ENCODE data around the gene SLC1A5. TPM values are rescaled to one million over a fixed set of nuclear protein-coding genes. Genes with fewer than 3 reads are reported as not detected.

Gene SLC1A5
- total RNA-seq, 3 donors from 2014 or later (not counting 1 experiment from before 2014, with no cell fraction given) = 11.2 to 23.1 (median 18.9) TPM

GRCh38 chr19:46776927-46777911 is 11.2 kb downstream of the SLC1A5 start:
- Mint-ChIP-seq H3K4me3 (no peak overlapping the region), H3K4me1 (peaks cover 15 to 34% of the 10 kb centered on the region in 2 donors), H3K27ac (peak overlapping the region; percentile 74 to 79), H3K9me3 (no peaks in the 10 kb centered on the region), H3K27me3 (ENCODE audit: low read depth in 2 of 2) (no peaks in the 10 kb centered on the region), H3K36me3 (no peaks in the 10 kb centered on the region)
- Histone ChIP-seq H3K36me3 (ENCODE audit: control insufficient read depth, insufficient read depth, low read length) (peaks cover 42% of the 10 kb centered on the region), H3K4me3 (ENCODE audit: low read length) (no peak overlapping the region), H3K27ac (ENCODE audit: low read length) (no peak overlapping the region), H3K27me3 (ENCODE audit: control insufficient read depth, insufficient read depth, low read length) (no peaks in the 10 kb centered on the region), H3K4me1 (ENCODE audit: control insufficient read depth, insufficient read depth, low read length) (peaks cover 24% of the 10 kb centered on the region), H3K9me3 (ENCODE audit: control insufficient read depth, insufficient read depth, low read length) (no peaks in the 10 kb centered on the region)
- intact Hi-C loops (cut with micrococcal nuclease) = no loop called here
- DNase-seq = no peak
- no peak for TF ChIP-seq CTCF (IDR thresholded peaks at IDR 0.05)
- no peak for ATAC-seq
- WGBS (ENCODE audit: insufficient coverage) = 97% methylated on average over 32 of the region's 33 CpGs

- H3K36me3 ChIP-seq (ENCODE audit: control insufficient read depth, insufficient read depth, low read length) = peaks cover 32% of the 10 kb centered on the region
- ATAC-seq (no peak), DNase-seq (no peak)
- no peaks in the 10 kb centered on the region for H3K27me3 ChIP-seq (ENCODE audit: control insufficient read depth, insufficient read depth, low read length)
- H3K4me3 ChIP-seq (ENCODE audit: low read length) = no peak overlapping the region
- Mint-ChIP-seq H3K27ac (no peak overlapping the region), H3K9me3 (no peaks in the 10 kb centered on the region), H3K4me3 (no peak overlapping the region), H3K36me3 (no peaks in the 10 kb centered on the region), H3K4me1 (peaks cover 15 to 34% of the 10 kb centered on the region in 2 donors), H3K27me3 (ENCODE audit: low read depth in 2 of 2) (no peaks in the 10 kb centered on the region)
- H3K27ac ChIP-seq (ENCODE audit: low read length) = no peak overlapping the region
- intact Hi-C loops (cut with micrococcal nuclease) = no loop called here
- 98% methylated on average over 10 of the region's 11 CpGs for WGBS (ENCODE audit: insufficient coverage)
- no peak for TF ChIP-seq CTCF (IDR thresholded peaks at IDR 0.05)
- peaks cover 24% of the 10 kb centered on the region for H3K4me1 ChIP-seq (ENCODE audit: control insufficient read depth, insufficient read depth, low read length)
- H3K9me3 ChIP-seq (ENCODE audit: control insufficient read depth, insufficient read depth, low read length) = no peaks in the 10 kb centered on the region
Observed at GRCh38 chr19:46775642-46776258, 12.6 kb downstream of the SLC1A5 start.

- no peak overlapping the region for H3K27ac Mint-ChIP-seq
Observed at GRCh38 chr19:46773018-46773399, 15.4 kb downstream of the SLC1A5 start.

More at GRCh38 chr19:46773018-46773399, 15.4 kb downstream of the SLC1A5 start:
- H3K27me3 Mint-ChIP-seq (ENCODE audit: low read depth in 2 of 2) = no peaks in the 10 kb centered on the region
- H3K36me3 ChIP-seq (ENCODE audit: control insufficient read depth, insufficient read depth, low read length) = peaks cover 24% of the 10 kb centered on the region
- TF ChIP-seq CTCF (IDR thresholded peaks at IDR 0.05) = no peak
- ATAC-seq = no peak
- intact Hi-C loops (cut with micrococcal nuclease) = no loop called here
- H3K4me3 ChIP-seq (ENCODE audit: low read length) = no peak overlapping the region
- no peaks in the 10 kb centered on the region for H3K9me3 Mint-ChIP-seq
- DNase-seq = no peak
- H3K4me1 Mint-ChIP-seq = peaks cover 5 to 18% of the 10 kb centered on the region in 2 donors
- WGBS (ENCODE audit: insufficient coverage) = 86% methylated on average over 7 of the region's 7 CpGs
- H3K4me3 Mint-ChIP-seq = no peak overlapping the region
- no peaks in the 10 kb centered on the region for H3K27me3 ChIP-seq (ENCODE audit: control insufficient read depth, insufficient read depth, low read length)
- peaks cover 2% of the 10 kb centered on the region for H3K4me1 ChIP-seq (ENCODE audit: control insufficient read depth, insufficient read depth, low read length)
- no peak overlapping the region for H3K27ac ChIP-seq (ENCODE audit: low read length)
- H3K9me3 ChIP-seq (ENCODE audit: control insufficient read depth, insufficient read depth, low read length) = no peaks in the 10 kb centered on the region
- H3K36me3 Mint-ChIP-seq = no peaks in the 10 kb centered on the region

All from natural killer cell (primary cell).